Breast epithelium (tissue), 3 donors: Measurements from ENCODE around the gene USP34.

Experiments used
- CTCF ChIP-seq, 3 donors: fragments of 450-650 bp; IDR thresholded peaks; one replicate each; pipeline ENCODE4 v1.5.1; 2016 to 2017; ENCODE audit warnings: antibody characterized with exemption in 3 of 3, mild to moderate bottlenecking in 3 of 3, moderate library complexity in 3 of 3
- POLR2A ChIP-seq: fragments of 450-650 bp; IDR thresholded peaks from one replicate; pipeline ENCODE4 v1.6.1; 2016; ENCODE audit warnings: antibody characterized with exemption, mild to moderate bottlenecking, moderate library complexity

- no peak for TF ChIP-seq CTCF (IDR thresholded peaks at IDR 0.05)
- no peak for TF ChIP-seq POLR2A
Observed at GRCh38 chr2:61432990-61433389, 37.9 kb downstream of the USP34 start.
